Nephron (organoid): ENCODE data around the gene FGD3.

ENCODE experiments used
- H3K27ac Mint-ChIP-seq, 3 experiments: 2 replicates each; pipeline ENCODE4 v1.8.0; 2020; ENCODE audit warnings: mixed read lengths in 3 of 3, mild to moderate bottlenecking in 2 of 3, moderate library complexity in 1 of 3
- H3K27me3 Mint-ChIP-seq: 2 replicates; pipeline ENCODE4 v1.8.0; 2021; ENCODE audit warnings: low read depth, mild to moderate bottlenecking, moderate library complexity, mixed read lengths
- H3K36me3 Mint-ChIP-seq: 2 replicates; pipeline ENCODE4 v1.8.0; 2020; ENCODE audit warnings: low read depth, mixed read lengths
- H3K4me1 Mint-ChIP-seq: 2 replicates; pipeline ENCODE4 v1.8.0; 2020; ENCODE audit warnings: mixed read lengths
- H3K4me3 Mint-ChIP-seq, 3 experiments: 2 replicates each; pipeline ENCODE4 v1.8.0; 2020; ENCODE audit warnings: mild to moderate bottlenecking in 3 of 3, mixed read lengths in 3 of 3, moderate library complexity in 2 of 3
- H3K9me3 Mint-ChIP-seq: 2 replicates; pipeline ENCODE4 v1.8.0; 2020; ENCODE audit warnings: mixed read lengths
- CTCF ChIP-seq, 3 experiments: fragments of 200-600 bp; sonication (generic); IDR thresholded peaks; one replicate each; pipeline ENCODE4 v1.5.0; 2021; ENCODE audit warnings: antibody characterized with exemption in 3 of 3; ENCODE audit not compliant: unreplicated experiment in 3 of 3

The FGD3 gene

GRCh38 chr9:93020151-93020550 is 72.8 kb downstream of the FGD3 start:
- Mint-ChIP-seq H3K4me3 (no peak overlapping the region), H3K27me3 (peaks cover 3% of the 10 kb centered on the region), H3K36me3 (no peaks in the 10 kb centered on the region), H3K4me1 (peaks cover 3% of the 10 kb centered on the region), H3K9me3 (no peaks in the 10 kb centered on the region), H3K27ac (no peak overlapping the region)
- TF ChIP-seq CTCF (IDR thresholded peaks at IDR 0.05; ENCODE audit: unreplicated experiment in 3 of 3): no peak

- Mint-ChIP-seq H3K27me3 (peaks cover 3% of the 10 kb centered on the region), H3K36me3 (no peaks in the 10 kb centered on the region), H3K4me1 (peaks cover 3% of the 10 kb centered on the region), H3K27ac (no peak overlapping the region), H3K9me3 (no peaks in the 10 kb centered on the region), H3K4me3 (no peak overlapping the region)
- TF ChIP-seq CTCF (IDR thresholded peaks at IDR 0.05; ENCODE audit: unreplicated experiment in 3 of 3): no peak
Observed at GRCh38 chr9:93020771-93021670, 73.7 kb downstream of the FGD3 start.

GRCh38 chr9:93022066-93022465 is 74.7 kb downstream of the FGD3 start:
- H3K9me3 Mint-ChIP-seq: no peaks in the 10 kb centered on the region
- TF ChIP-seq CTCF (IDR thresholded peaks at IDR 0.05; ENCODE audit: unreplicated experiment in 3 of 3): no peak
- no peaks in the 10 kb centered on the region for H3K36me3 Mint-ChIP-seq
- H3K27me3 Mint-ChIP-seq: peaks cover 3% of the 10 kb centered on the region
- H3K4me1 Mint-ChIP-seq: peaks cover 3% of the 10 kb centered on the region
- no peak overlapping the region for H3K27ac Mint-ChIP-seq
- H3K4me3 Mint-ChIP-seq: no peak overlapping the region

- no peak for TF ChIP-seq CTCF (IDR thresholded peaks at IDR 0.05; ENCODE audit: unreplicated experiment in 3 of 3)
- no peaks in the 10 kb centered on the region for H3K36me3 Mint-ChIP-seq
- peaks cover 3% of the 10 kb centered on the region for H3K4me1 Mint-ChIP-seq
- H3K4me3 Mint-ChIP-seq: no peak overlapping the region
- peaks cover 3% of the 10 kb centered on the region for H3K27me3 Mint-ChIP-seq
- no peaks in the 10 kb centered on the region for H3K9me3 Mint-ChIP-seq
- no peak overlapping the region for H3K27ac Mint-ChIP-seq
Observed at GRCh38 chr9:93022721-93023520, 75.6 kb downstream of the FGD3 start.

GRCh38 chr9:93023521-93023815 is 76.1 kb downstream of the FGD3 start:
- Mint-ChIP-seq H3K27ac (no peak overlapping the region), H3K9me3 (no peaks in the 10 kb centered on the region), H3K4me1 (peaks cover 8% of the 10 kb centered on the region), H3K4me3 (no peak overlapping the region), H3K27me3 (peaks cover 6% of the 10 kb centered on the region), H3K36me3 (no peaks in the 10 kb centered on the region)
- no peak for TF ChIP-seq CTCF (IDR thresholded peaks at IDR 0.05; ENCODE audit: unreplicated experiment in 3 of 3)
